Head of caudate nucleus (tissue), 42 donors: ENCODE results near the gene PRKAR1B.
"Not testable (repeated sequence)": the region's sequence is repeated elsewhere in the genome, so short reads cannot be mapped to it uniquely, and the experiment has no call there.

Experiments
- DNase-seq, 42 donors: peaks; one replicate each; pipeline versions ENCODE4 v3.0.0 to v3.0.0-alpha.2; 2020 to 2021; ENCODE audit warnings: mixed read lengths in 7 of 42
- intact Hi-C: fragments of 100-400 bp; cut with DNase I; formaldehyde crosslinking; loops from one replicate; pipeline ENCODE4 v1.15.0; 2022

PRKAR1B gene

GRCh38 chr7:744128-744520, 17.0 kb upstream of the PRKAR1B start:
- DNase-seq, intact Hi-C loops: not testable (repeated sequence)

GRCh38 chr7:743341-744127, 16.5 kb upstream of the PRKAR1B start:
- DNase-seq, result peak in 4 of 42 donors; percentile 13 to 31 (median 26)

DNA sequence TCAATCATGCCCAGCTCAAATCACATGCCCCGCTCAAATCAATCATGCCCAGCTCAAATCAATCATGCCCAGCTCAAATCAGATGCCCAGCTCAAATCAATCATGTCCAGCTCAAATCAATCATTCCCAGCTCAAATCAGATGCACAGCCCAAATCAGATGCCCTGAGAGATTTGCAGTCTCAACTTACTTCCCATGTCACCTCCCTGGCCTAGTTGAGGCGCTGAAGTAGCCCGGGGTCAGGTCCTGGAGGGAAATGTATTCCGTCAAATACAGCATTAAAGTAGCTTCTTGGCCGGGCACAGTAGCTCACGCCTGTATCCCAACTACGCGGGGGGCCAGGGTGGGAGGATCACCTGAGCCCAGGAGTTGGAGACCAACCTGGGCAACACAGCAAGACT, 15.7 kb upstream of the PRKAR1B start:
- intact Hi-C loops, result no loop called here
- DNase-seq, result peak in 1 of 42 donors; percentile 19

More at GRCh38 chr7:743341-744127, 16.5 kb upstream of the PRKAR1B start:
- intact Hi-C loops, result not testable (repeated sequence)

DNA sequence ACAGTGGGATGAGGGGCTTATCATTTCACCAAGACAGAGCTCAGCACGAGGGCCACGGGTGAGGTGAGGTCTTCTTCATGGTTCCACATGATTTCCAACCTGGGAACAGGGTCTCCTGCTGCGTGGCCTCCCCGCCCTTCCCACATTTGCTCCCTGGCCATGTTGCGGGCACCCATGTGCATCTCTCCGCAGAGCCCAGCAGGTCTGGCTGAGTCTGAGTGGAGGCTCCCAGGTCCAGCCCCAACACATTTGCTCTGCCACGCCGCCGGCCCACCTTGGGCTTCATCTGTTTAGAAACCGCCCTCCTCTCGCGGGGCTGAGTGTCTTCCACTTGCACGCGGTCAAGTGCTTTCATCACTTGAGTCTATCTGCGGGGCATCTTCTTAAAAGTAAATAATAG, 14.8 kb upstream of the PRKAR1B start:
- no peak for DNase-seq
- intact Hi-C loops, result no loop called here

GRCh38 chr7:741191-741671, 14.2 kb upstream of the PRKAR1B start:
- DNase-seq, result no peak
- intact Hi-C loops, result no loop called here

GRCh38 chr7:739983-740942, 13.2 kb upstream of the PRKAR1B start:
- intact Hi-C loops, result no loop called here
- no peak for DNase-seq

DNA sequence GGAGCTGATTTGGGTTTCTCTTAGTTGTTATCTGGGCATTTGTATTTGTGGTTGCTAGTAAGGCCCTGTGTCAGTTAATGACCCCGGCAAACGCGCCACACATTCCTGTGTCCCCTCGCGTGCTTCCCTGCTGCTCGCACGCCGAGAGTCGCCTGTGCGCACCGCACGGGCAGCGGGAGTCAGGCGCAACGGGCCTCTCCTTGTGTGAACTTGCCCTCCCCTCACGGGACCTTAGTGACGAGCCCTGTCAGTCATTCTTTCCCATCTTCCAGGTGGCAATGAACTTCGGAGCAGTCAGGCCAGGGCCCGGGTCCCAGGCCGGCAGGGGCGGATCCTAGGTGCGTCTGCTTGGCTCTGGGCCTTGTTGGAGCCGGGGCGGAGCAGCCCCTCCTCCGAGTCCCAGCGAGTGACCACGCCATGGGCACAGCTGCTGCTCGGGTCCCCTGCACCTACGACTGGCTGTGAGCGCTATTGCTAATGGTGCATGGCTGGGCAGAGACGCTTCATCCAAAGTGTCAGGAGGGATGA, 12.4 kb upstream of the PRKAR1B start:
- intact Hi-C loops, result no loop called here

GRCh38 chr7:738723-739454, 11.8 kb upstream of the PRKAR1B start:
- DNase-seq, result no peak
- intact Hi-C loops, result no loop called here

More for the DNA sequence above, 12.4 kb upstream of the PRKAR1B start:
- DNase-seq, result no peak

GRCh38 chr7:738241-738640, 11.2 kb upstream of the PRKAR1B start:
- intact Hi-C loops, result no loop called here
- no peak for DNase-seq

GRCh38 chr7:734808-735207, 7.7 kb upstream of the PRKAR1B start:
- DNase-seq, result no peak
- intact Hi-C loops, result no loop called here

- no peak for DNase-seq
- intact Hi-C loops, result no loop called here
Observed at GRCh38 chr7:734214-734613, 7.1 kb upstream of the PRKAR1B start.

DNA sequence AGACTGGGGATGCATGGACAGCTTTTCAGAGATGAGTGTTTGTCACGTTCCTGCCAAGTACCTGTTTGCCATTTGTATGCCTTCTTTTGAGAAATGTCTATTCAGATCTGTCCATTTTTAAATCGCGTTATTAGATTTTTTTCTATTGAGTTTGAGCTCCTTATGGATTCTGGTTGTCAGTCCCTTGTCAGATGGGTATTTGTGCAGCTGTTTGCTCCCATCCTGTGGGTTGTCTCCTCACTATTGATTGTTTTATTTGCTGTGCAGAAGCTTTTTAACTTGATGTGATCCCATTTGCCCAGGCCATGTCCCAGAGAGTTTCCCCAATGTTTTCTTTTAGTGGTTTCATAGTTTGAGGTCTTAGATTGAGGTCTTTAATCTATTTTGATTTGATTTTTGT, 5.5 kb upstream of the PRKAR1B start:
- intact Hi-C loops, result no loop called here

GRCh38 chr7:732094-732541, 5.0 kb upstream of the PRKAR1B start:
- intact Hi-C loops, result no loop called here
- DNase-seq, result peak in 1 of 42 donors; percentile 39

More for the DNA sequence above, 5.5 kb upstream of the PRKAR1B start:
- no peak for DNase-seq

DNA sequence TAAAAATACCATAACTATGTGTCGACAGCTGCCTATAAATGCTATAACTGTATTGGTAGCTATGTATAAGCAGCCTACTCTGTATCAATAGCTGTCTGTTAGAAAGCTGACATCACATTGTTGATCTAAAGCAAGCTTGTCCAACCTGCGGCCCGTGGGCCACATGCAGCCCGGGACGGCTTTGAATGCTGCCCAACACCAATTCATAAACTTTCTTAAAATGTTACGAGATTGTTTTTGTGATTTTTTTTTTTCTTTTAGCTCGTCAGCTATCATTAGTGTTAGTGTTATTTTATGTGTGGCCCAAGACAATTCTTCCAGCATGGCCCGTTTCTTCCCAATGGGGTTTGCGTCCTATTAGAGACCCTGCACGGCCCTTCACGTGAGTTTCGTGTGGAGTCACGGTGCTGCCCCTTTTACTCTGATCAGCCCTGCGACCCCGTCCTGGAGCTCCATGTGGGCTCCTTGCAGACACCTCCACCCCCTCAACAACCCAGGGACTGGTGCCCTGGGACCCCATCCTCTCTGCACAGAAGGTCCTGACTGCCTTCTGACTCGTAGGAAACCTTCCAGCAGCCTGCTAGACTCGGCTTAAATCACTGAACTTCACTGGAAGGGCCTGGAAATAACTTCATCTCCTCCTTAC, 4.5 kb upstream of the PRKAR1B start:
- DNase-seq, result peak in 1 of 42 donors; percentile 34
- intact Hi-C loops, result no loop called here

DNA sequence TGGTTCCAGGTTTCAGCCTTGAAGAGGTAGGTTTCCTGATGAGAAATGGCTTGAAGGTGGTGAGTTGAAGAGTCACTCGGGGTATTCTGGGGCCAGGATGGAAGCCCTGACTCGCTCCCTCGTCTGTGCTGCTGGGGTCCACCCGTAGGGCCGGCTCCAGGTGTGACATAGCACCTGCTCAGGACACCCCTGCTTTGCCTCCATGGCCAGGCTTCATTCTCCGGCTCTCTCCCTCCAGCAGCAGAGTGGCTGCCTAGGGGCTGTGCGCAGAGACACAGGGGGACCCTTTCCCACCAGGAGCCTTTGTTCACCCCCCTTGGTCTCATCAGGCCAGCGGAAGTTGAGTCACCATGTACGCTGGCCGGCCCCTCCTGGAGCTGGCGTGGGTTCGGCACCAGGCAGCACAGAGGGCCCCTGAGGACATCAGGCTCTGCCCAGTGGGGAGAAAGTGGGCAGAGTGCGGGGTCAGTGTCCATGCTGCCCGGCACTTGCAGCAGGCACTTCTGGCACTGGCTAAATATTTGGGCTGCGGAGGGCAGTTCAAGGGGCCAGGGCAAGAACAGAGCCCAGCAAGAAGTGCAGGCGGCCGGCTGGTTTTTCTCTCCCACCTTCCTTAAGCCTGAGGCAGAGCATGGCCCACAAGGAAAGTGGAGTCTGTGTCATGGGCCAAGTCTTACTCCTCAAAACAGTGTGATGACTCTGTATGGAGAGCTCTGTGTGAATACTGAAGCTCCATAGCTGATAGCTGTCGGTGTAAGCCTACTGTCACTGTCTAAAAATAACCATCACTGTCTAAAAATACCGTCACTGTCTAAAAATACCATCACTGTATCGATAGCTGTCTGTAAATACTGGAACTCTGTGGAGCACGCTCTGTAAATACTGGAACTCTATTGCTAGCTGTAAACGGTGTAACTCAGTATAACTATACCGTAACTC, 3.7 kb upstream of the PRKAR1B start:
- peak in 2 of 42 donors; percentile 22 to 28 for DNase-seq
- intact Hi-C loops, result no loop called here

DNA sequence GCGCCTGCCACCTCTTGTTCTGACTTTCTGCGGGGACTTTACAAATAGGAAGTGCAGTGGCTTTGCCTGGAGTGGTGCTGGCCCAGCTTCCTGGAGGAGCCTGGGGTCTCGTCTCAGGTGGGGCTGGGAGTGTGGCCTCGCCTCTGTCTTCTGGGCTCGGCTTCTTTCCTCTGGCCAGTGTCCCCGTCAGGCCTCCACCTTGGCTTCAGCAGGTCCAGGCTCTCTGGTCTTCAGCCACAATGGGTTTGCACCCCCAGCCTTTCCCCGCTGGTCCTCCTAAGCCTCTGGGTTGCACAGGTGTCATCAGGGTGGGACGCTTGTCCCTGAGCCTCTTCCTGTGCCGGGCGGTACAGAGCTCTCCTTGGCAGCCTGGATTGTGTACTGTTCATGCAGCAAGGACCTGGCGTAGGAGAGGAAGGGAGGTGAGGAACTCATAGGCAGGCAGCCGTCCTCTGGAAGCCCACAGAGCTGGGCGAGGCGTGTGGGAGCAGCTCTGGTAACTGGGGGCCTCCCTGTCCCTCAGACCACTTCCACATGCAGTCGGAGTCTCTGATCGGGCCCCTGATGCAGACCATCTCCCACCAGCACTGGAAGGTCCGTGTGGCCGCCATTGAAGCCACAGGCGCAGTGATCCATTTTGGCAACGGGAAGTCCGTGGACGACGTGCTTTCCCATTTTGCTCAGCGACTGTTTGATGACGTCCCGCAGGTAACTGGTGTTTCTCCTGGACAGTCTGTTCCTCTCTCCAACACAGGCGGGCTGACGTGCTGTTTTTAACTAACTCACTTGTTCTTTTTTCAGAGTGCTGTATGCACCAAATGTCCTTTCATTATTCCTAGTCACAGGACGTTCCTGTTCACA, 2.3 kb upstream of the PRKAR1B start:
- intact Hi-C loops, result loop anchor here (5.0 kb wide), 1 partner anchor 207 kb away; no protein-coding TSS in a partner anchor
- peak in 2 of 42 donors; percentile 15 to 27 for DNase-seq
